T-helper 2 cell treated with Interferon-gamma antibody and Interleukin-4, amounts not matched to agents 5 μg/mL and 100 μg/mL, for 36 hours (primary cell): ENCODE results near the gene USP9X.
"Not testable (repeated sequence)": the region's sequence is repeated elsewhere in the genome, so short reads cannot be mapped to it uniquely, and the experiment has no call there.

ENCODE experiments used
- DNase-seq: peaks from one replicate; pipeline ENCODE4 v3.0.0; 2021; ENCODE audit warnings: low spot score
- H3K27ac Mint-ChIP-seq: one replicate; pipeline ENCODE4 v1.8.0; 2021; ENCODE audit warnings: mild to moderate bottlenecking, mixed read lengths
- H3K27me3 Mint-ChIP-seq: one replicate; pipeline ENCODE4 v1.8.0; 2021; ENCODE audit warnings: low read depth, mixed read lengths
- H3K36me3 Mint-ChIP-seq: one replicate; pipeline ENCODE4 v1.8.0; 2021; ENCODE audit warnings: low read depth, mixed read lengths
- H3K4me1 Mint-ChIP-seq: one replicate; pipeline ENCODE4 v1.8.0; 2021; ENCODE audit warnings: low read depth, mixed read lengths
- H3K4me3 Mint-ChIP-seq: one replicate; pipeline ENCODE4 v1.8.0; 2022; ENCODE audit warnings: mild to moderate bottlenecking, moderate library complexity, mixed read lengths
- H3K9me3 Mint-ChIP-seq: one replicate; pipeline ENCODE4 v1.8.0; 2021; ENCODE audit warnings: mixed read lengths

USP9X gene, protein sequence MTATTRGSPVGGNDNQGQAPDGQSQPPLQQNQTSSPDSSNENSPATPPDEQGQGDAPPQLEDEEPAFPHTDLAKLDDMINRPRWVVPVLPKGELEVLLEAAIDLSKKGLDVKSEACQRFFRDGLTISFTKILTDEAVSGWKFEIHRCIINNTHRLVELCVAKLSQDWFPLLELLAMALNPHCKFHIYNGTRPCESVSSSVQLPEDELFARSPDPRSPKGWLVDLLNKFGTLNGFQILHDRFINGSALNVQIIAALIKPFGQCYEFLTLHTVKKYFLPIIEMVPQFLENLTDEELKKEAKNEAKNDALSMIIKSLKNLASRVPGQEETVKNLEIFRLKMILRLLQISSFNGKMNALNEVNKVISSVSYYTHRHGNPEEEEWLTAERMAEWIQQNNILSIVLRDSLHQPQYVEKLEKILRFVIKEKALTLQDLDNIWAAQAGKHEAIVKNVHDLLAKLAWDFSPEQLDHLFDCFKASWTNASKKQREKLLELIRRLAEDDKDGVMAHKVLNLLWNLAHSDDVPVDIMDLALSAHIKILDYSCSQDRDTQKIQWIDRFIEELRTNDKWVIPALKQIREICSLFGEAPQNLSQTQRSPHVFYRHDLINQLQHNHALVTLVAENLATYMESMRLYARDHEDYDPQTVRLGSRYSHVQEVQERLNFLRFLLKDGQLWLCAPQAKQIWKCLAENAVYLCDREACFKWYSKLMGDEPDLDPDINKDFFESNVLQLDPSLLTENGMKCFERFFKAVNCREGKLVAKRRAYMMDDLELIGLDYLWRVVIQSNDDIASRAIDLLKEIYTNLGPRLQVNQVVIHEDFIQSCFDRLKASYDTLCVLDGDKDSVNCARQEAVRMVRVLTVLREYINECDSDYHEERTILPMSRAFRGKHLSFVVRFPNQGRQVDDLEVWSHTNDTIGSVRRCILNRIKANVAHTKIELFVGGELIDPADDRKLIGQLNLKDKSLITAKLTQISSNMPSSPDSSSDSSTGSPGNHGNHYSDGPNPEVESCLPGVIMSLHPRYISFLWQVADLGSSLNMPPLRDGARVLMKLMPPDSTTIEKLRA (N-terminal part only)

DNA sequence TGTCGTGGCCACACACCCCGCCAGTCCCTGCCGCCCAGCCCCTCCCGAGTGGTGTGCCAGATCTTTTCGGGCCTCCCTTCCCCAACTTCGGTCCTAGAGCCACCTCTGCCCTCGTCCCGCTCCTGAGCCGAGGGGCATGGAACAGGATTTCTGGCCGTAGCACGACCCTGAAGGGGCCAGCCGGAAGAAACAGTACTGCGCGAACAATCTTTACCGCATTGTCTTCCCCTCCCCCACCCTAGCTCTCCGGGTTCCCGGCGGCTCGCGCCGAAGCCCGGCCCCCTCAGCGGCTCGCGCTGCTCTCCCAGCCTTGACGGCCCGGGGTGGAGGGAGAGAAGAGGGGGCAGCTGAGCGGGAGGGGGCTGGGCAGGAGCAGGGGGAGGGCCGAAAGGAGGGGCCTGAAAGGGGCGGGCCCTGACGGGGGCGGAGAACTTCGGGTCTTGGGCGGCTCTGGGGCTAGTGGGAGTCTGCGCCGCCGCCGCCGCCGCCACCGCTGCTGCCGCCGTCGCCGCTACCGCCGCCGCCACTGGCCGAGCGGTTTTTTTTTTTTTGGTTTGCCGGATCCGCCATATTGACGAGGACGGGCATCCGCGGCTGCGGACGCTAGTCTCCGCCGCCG is at the start of gene USP9X:
Gene USP9X, plus strand, starts transcription at position 553 of the 619 bp plus-strand sequence. CDS start 38,184 bp downstream, outside the sequence.
- Mint-ChIP-seq H3K27ac (peak within 1 kb of the TSS; percentile 99), H3K4me3 (peak within 1 kb of the TSS; percentile 95), H3K4me1 (peaks cover 22% of the 10 kb centered on the region), H3K27me3 (no peaks in the 10 kb centered on the region), H3K9me3 (no peaks in the 10 kb centered on the region), H3K36me3 (peaks cover 14% of the 10 kb centered on the region)
- DNase-seq: peak; percentile 77

DNA sequence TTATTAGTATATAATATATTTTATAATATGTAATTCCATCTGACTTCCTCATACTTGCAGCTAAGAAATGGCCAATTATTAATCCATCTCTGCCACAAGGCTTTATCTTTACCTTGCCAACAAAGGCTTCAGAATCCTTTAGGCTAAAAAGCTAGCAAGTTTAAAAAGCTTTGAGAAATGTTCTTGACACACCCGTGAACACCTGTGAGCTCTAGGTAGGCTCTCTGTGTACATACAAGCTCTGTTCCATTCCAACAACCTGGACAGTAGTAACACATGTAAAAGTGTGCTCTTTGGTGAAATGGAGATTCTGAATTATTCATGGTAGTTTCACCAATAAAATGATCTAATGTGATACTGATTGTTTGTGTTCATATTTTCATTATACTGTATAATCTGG is 49.7 kb upstream of the USP9X start:
- Mint-ChIP-seq H3K36me3 (no peaks in the 10 kb centered on the region), H3K27me3 (no peaks in the 10 kb centered on the region), H3K4me1 (no peaks in the 10 kb centered on the region), H3K4me3 (no peak overlapping the region), H3K9me3 (no peaks in the 10 kb centered on the region), H3K27ac (no peak overlapping the region)
- no peak for DNase-seq

DNA sequence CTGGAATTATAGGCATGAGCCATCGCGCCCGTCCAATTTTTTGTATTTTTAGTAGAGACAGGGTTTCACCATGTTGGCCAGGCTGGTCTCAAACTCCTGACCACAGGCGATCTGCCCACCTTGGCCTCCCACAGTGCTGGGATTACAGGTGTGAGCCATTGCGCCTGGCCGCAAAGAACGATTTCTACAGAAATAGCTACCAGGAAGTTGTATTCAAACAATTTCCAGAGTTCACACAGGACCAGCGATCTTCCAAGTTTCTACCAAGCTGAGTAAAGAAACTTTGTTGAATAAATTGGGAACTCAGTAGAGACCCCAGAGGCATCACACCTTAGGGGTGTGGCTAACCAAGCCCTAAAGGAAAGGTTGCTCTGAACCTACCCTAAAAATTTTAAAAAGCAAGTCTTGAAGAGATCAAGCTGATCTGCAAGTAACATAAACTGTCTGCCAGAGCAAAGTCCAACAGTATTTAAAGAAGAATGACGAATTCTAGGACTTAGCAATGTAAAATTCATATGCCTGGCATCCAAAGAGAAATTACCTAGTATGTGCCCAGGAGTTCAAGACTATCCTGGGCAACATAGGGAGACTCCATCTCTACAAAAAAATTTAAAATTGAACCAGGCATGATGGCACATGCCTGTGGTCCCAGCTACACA is 48.4 kb upstream of the USP9X start:
- H3K27ac Mint-ChIP-seq: no peak overlapping the region
- H3K9me3 Mint-ChIP-seq: no peaks in the 10 kb centered on the region
- H3K4me3 Mint-ChIP-seq: no peak overlapping the region
- no peaks in the 10 kb centered on the region for H3K27me3 Mint-ChIP-seq
- no peaks in the 10 kb centered on the region for H3K36me3 Mint-ChIP-seq
- DNase-seq: no peak
- no peaks in the 10 kb centered on the region for H3K4me1 Mint-ChIP-seq

DNA sequence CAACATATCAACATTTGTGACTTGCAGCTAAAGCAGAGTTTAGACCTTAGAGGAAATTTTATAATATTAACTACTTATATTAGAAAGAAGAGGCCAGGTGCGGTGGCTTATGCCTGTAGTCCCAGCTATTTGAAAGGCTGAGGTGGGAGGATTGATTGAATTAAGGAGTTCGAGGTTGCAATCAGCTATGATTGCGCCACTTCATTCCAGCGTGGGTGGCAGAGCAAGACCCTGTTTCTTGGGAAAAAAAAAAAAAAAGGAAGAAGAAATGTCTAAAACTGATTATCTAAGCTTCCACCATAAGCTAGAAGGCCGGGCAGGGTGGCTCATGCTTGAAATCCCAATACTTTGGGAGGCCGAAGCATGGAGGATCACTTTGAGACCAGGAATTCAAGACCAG is 42.0 kb upstream of the USP9X start:
- Mint-ChIP-seq H3K27me3 (peaks cover 2% of the 10 kb centered on the region), H3K4me3 (no peak overlapping the region), H3K4me1 (no peaks in the 10 kb centered on the region), H3K27ac (no peak overlapping the region), H3K36me3 (no peaks in the 10 kb centered on the region), H3K9me3 (no peaks in the 10 kb centered on the region)
- DNase-seq: no peak

DNA sequence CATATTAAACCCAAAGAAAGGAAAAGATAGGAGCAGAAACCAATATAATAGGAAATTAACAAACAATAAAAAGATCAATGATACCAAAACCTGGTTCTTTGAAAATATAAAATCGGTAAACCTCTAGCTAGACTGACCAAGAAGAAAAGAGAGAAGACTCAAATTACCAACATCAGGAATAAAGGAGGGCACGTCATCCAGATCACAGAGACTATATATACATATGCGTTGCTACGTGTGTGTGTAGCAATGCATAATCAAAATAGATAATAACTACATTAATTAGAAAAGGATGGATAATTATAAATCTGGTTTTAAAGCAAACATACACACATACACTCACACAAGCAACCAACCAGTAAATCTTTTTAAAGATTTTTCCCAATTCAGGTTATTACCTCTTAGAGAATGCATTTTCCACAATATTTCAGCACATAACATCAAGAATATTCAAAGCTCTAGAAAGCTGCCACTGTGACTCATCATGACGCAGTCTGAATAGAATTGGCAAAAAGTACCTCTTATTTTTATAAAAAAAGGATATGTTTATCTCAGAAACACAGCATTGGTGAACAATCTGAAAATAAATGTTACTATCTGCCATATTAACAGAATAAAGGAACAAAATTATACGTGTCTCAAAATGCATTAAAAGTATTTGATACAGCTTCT is 41.4 kb upstream of the USP9X start:
- DNase-seq: no peak
- no peaks in the 10 kb centered on the region for H3K4me1 Mint-ChIP-seq
- no peak overlapping the region for H3K27ac Mint-ChIP-seq
- peaks cover 2% of the 10 kb centered on the region for H3K27me3 Mint-ChIP-seq
- no peaks in the 10 kb centered on the region for H3K9me3 Mint-ChIP-seq
- H3K36me3 Mint-ChIP-seq: no peaks in the 10 kb centered on the region
- H3K4me3 Mint-ChIP-seq: no peak overlapping the region

DNA sequence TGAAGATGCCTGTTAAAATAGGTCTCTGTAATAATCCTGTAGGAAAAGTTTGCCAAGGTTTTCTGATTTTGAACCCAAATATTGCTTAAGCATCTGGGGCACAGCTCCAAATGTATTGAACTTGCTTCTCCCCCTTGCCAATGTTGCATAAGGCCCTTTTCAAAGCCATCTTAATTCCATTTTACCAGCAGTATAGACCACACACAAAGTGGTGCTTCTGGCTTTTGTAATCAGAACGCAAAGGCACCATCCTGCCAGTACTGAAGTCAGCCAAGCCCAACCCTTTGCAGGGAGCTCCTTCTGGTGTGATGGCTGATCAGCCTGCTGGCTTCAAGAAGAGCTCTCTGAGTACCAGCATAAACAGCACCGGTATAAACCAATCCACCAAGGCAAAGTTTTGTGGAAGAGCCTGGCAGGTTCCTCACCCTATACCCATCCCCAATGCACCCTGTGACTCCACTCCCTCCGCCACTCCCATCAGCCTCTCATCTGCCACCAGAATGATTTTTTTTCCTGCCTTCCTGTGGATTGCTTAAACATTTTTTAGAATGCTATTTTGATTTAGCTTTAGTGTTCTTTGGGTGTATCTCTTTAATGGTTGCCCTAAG is 39.2 kb upstream of the USP9X start:
- Mint-ChIP-seq H3K4me1 (no peaks in the 10 kb centered on the region), H3K27me3 (peaks cover 2% of the 10 kb centered on the region), H3K4me3 (no peak overlapping the region), H3K27ac (no peak overlapping the region), H3K36me3 (no peaks in the 10 kb centered on the region), H3K9me3 (no peaks in the 10 kb centered on the region)
- DNase-seq: no peak

DNA sequence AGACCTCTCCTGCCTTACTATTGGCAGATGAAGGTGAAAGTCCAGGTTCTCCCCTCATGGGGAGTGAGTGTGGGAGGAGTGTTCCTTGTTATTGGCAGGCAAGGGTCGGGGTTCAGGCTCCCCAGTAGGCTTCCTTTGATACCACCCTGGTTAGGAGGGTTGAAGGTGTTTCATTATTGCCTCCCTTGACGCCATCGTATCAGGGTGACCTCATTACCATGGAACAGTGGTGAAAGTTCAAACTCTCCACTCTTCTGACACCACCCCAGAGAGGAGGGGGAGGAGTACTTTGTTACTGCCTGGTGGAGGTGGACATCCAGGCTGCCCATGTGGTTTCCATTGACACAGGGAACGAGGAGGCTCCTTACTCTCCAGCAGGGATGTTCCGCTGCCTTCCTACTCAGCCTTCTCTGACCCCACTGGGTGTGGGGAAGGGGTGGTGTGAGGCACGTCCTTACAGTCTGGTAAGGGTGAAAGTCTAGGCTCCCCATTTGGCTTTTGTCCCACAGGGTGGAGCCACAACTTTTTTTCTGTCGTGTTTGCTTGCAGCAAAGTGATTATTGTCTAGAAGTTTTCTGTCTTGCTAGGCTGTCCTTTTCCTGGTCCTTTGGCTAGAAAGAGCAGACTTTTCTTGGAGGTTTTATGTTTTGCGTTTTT is 37.2 kb upstream of the USP9X start:
- Mint-ChIP-seq H3K9me3 (no peaks in the 10 kb centered on the region), H3K27ac (no peak overlapping the region), H3K4me3 (no peak overlapping the region), H3K4me1 (no peaks in the 10 kb centered on the region), H3K27me3 (no peaks in the 10 kb centered on the region), H3K36me3 (no peaks in the 10 kb centered on the region)
- DNase-seq: no peak

DNA sequence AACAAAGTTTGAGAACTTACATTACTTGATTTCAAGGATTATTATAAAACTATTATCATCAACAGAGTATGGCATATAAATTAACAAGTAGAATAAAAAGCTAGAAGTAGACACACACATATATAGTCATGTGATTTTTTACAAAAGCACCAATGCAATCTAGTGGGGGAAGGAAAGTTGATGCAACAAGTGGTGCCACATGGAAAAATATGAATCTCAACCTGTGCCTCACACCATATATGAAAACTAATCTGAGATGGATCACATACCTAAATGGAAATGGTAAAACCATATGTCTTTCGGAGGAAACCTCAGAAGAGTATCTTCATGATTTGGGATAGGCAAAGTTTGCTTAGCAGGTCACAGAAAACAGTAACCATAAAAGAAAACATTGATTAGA is 34.9 kb upstream of the USP9X start:
- DNase-seq: no peak
- H3K4me1 Mint-ChIP-seq: no peaks in the 10 kb centered on the region
- no peaks in the 10 kb centered on the region for H3K27me3 Mint-ChIP-seq
- H3K27ac Mint-ChIP-seq: no peak overlapping the region
- H3K4me3 Mint-ChIP-seq: no peak overlapping the region
- no peaks in the 10 kb centered on the region for H3K9me3 Mint-ChIP-seq
- no peaks in the 10 kb centered on the region for H3K36me3 Mint-ChIP-seq

DNA sequence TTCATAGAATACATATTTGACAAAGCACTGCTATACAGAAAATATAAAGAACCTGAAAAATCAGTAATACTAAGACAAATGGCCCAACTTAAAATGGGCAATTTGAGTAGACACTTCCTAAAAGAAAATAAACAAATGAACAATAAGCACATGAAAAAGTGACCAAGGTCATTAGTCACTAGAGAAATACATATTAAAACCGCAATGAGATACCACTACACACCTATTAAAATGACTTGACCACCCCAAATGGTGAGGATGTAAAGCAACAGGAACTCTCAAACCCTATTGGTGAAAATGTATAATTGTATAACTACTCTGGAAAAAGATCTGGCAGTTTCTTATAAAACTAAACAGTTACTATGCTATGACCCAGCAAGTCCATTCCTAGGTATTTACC is 34.0 kb upstream of the USP9X start:
- no peaks in the 10 kb centered on the region for H3K9me3 Mint-ChIP-seq

DNA sequence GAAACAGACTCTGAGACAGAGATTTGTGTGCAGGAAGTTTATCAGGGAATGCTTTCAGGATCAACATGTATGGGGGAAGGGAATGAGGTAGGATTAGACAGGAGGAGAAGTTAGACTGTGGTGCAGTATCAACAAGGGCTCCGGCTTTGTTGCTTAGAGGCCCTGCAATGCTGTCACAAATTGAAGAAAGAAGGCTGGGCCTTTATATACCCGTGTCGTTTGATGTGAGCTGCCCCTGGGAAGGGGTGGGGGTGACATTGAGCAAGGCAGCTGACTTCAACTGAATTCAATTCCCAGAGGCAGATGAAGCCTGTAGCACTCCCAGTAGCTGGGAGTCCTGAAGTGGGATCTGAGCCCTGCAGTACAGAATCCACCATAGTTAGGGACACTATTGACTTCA is 29.5 kb upstream of the USP9X start:
- DNase-seq: no peak
- Mint-ChIP-seq H3K4me1 (no peaks in the 10 kb centered on the region), H3K27me3 (no peaks in the 10 kb centered on the region), H3K4me3 (no peak overlapping the region), H3K36me3 (no peaks in the 10 kb centered on the region), H3K27ac (no peak overlapping the region), H3K9me3 (no peaks in the 10 kb centered on the region)

More for the DNA sequence above, 34.0 kb upstream of the USP9X start:
- Mint-ChIP-seq H3K4me1 (no peaks in the 10 kb centered on the region), H3K4me3 (no peak overlapping the region), H3K27ac (no peak overlapping the region), H3K27me3 (no peaks in the 10 kb centered on the region), H3K36me3 (no peaks in the 10 kb centered on the region)
- DNase-seq: no peak

DNA sequence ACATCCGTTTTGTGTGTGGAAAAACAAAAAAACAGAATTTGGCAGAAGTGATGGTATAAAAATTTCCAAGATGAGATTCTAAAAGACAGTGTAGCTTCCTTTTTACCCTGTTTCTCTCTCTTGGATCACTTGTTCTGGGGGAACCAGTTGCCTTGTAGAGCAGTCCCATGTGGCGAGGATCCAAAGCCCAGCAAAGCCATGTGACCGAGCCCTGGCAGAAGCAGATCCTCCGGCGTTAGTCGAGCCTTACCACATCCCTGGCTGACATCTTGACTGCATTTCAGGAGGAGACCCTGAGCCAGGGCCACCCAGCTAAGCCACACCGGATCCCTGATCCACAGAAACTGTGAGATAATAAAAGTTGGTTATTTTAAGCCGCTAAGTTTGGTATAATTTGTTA is 22.0 kb upstream of the USP9X start:
- not testable (repeated sequence) for H3K9me3 Mint-ChIP-seq, H3K27ac Mint-ChIP-seq, H3K4me1 Mint-ChIP-seq, H3K36me3 Mint-ChIP-seq, DNase-seq, H3K4me3 Mint-ChIP-seq, H3K27me3 Mint-ChIP-seq

DNA sequence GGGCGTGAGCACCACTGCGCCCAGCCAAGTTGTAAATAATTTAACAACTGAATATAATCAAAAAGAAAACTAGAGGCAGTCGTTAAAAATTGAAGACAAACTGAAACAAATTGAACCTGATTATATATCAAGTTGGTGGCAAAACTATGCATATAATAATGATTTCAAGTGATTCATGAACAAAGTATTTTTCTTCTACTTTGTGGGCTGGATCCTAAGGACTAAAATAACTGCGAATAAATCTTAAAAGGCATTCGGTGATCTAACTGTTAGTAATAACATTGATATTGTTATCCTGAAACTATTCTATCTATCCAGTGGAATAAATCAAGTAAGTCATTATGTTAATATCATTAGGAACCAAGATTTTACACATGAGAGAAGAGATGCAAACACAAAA is 21.2 kb upstream of the USP9X start:
- DNase-seq: no peak
- no peaks in the 10 kb centered on the region for H3K36me3 Mint-ChIP-seq
- H3K9me3 Mint-ChIP-seq: no peaks in the 10 kb centered on the region
- peaks cover 3% of the 10 kb centered on the region for H3K27me3 Mint-ChIP-seq
- no peak overlapping the region for H3K4me3 Mint-ChIP-seq
- H3K4me1 Mint-ChIP-seq: no peaks in the 10 kb centered on the region
- no peak overlapping the region for H3K27ac Mint-ChIP-seq
